NCI-H460 (cell line): ENCODE data around the gene CNN2. TPM values are rescaled to one million over a fixed set of nuclear protein-coding genes. Genes with fewer than 3 reads are reported as not detected.

Experiments
- DNase-seq: peaks from one replicate; pipeline ENCODE4 v3.0.0-alpha.2; 2016; ENCODE audit warnings: low read depth; ENCODE audit errors: extremely low read depth
- total RNA-seq: library from RNA; depleted of rRNA; stranded (reverse); fragments of >200 nt; shearing (Covaris generic); gene quantifications from 2 replicates; pipeline ENCODE4 v1.2.3, GENCODE V29; 2014

Gene CNN2
- total RNA-seq, 1 experiment from 2014 or later, result 22.2 TPM

DNA sequence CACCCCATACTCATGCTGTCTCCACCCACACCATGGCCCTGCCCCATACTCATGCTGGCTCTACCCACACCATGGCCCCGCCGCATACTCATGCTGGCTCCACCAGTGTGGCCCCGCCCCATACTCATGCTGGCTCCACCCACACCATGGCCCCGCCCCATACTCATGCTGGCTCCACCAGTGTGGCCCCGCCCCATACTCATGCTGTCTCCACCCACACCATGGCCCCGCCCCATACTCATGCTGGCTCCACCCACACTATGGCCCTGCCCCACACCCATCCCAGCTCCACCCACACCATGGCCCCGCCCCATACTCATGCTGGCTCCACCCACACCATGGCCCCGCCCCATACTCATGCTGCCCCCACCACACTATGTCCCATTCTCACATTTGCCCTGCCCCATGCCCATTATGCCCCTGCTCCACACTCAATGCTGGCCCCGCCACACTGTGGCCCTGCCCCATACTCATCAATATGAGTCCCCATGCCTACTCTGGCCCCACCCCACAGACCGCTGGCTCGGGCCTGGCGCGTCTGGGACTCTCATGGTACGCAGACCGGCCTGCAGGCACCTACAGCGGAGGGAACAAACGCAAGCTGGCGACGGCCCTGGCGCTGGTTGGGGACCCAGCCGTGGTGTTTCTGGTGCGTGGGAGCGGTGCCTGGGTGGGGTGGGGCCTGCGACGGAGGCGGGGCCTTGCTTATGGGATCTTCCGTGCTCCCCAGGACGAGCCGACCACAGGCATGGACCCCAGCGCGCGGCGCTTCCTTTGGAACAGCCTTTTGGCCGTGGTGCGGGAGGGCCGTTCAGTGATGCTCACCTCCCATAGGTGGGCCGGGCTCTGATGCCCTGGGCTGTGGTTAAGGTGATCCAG, 36.9 kb downstream of the CNN2 start:
- peak; percentile 14 for DNase-seq

DNA sequence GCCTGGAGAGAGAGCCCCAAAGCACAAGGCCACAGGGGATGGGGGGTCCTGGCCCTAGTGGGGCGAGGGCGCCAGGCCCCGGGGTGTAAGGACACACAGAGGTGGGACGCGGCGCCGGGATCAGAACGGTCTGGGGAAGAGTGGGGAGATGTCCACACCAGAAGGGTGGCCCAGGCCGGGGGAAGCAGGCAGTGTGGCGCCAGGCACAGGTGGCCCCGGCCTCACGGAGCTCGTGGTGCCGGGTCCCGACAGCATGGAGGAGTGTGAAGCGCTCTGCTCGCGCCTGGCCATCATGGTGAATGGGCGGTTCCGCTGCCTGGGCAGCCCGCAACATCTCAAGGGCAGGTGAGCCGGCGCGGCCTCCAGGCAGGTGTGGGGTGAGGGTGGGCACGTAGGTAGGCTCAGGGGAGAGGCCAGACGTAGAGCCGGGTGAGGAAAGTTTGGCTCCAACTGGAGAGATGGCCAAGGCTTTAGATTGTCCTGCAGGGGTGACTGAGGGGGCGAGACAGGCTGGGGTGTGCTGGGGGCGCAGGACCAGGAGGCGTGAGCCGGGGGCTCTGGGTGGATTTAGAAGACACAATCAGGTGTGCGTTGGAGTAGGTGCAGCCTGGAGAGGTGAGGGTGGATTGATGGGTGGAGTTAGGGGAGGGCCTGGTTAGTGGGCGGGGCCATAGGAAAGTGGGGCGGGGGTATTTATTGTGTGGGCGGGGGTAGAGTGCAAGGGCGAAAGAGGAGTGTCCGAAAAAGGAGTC, 37.7 kb downstream of the CNN2 start:
- DNase-seq, result no peak

DNA sequence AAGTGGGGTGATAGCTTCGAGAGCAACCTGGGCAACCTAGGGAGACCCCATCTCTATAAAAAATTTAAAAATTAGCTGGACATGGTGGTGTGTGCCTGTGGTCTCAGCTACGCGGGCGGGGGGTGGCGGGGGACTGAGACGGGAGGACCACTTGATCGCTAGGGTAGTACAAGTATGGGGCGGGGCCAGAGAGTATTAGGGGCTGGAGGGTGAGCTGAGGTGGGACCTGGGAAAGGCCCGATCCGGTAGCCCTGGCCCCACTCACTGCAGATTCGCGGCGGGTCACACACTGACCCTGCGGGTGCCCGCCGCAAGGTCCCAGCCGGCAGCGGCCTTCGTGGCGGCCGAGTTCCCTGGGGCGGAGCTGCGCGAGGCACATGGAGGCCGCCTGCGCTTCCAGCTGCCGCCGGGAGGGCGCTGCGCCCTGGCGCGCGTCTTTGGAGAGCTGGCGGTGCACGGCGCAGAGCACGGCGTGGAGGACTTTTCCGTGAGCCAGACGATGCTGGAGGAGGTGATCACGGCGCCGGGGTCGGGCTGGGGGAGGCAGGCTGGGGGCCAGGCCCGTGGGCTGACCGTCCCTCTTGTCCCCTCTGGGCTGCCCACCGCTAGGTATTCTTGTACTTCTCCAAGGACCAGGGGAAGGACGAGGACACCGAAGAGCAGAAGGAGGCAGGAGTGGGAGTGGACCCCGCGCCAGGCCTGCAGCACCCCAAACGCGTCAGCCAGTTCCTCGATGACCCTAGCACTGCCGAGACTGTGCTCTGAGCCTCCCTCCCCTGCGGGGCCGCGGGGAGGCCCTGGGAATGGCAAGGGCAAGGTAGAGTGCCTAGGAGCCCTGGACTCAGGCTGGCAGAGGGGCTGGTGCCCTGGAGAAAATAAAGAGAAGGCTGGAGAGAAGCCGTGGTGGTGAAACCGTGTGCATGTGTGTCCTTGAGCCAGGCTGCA, 38.5 kb downstream of the CNN2 start:
- DNase-seq, result peak; percentile 40

DNA sequence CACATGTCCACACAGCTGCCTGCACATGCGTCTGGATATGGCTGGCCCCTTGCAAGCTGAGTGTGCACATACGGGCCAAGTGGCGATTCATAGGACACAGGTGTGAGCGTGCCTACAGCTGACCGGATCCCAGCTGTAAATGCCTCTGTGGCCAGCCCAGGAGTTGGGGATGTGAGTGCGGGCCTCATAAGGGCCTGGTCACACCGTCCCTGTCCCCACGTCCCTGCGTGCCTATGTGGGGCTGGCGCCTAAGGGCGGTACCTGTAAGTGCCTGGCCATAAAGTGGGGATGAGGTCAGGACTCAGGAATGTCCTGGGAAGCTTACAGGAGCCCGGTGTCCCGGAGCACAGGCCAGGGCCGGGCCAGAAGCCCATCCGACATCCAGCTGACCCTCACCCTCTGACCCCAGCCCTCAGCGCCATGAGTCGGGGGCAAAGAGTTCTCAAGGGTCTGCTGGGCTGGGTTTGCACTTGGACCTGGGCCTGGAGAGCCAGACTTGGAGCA, 39.2 kb downstream of the CNN2 start:
- DNase-seq, result no peak

GRCh38 chr19:1066251-1066747, 39.9 kb downstream of the CNN2 start:
- DNase-seq, result no peak

DNA sequence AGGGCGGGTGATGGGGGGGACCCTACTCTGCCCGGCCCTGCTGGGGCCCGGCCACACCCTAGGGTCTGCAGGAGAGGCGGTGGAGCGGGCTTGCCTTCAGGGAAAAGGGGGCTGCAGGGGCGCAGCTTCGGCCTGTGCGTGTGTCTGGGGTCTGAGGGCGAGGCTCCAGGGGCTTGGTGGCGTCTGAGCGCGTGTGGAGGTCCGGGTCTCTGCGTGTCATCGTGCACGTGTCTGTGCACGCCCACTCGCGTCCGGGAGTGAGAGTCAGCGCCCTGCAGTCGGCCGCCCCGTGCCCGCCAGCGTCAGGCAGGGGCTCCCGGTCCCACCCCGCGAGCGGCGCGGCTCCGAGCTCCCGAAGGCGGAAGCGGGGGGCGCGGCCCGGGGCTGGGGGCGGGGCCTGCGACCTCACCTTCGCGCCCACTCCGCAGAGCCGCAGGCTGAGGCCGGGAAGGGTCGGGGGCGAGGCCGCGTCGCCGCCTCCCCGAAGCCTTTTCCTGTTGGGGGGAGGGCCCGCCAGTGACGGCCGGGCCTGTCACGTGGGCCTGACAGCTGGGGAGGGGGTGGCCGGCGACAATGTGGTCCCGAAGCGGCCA, 40.4 kb downstream of the CNN2 start, which contains the start of gene ARHGAP45:
Gene ARHGAP45, plus strand, starts transcription at position 420 of the 593 bp plus-strand sequence. CDS start 239 bp downstream, outside the sequence.
- DNase-seq, result no peak

- DNase-seq, result no peak
Observed at GRCh38 chr19:1067341-1067957, 41.0 kb downstream of the CNN2 start.

DNA sequence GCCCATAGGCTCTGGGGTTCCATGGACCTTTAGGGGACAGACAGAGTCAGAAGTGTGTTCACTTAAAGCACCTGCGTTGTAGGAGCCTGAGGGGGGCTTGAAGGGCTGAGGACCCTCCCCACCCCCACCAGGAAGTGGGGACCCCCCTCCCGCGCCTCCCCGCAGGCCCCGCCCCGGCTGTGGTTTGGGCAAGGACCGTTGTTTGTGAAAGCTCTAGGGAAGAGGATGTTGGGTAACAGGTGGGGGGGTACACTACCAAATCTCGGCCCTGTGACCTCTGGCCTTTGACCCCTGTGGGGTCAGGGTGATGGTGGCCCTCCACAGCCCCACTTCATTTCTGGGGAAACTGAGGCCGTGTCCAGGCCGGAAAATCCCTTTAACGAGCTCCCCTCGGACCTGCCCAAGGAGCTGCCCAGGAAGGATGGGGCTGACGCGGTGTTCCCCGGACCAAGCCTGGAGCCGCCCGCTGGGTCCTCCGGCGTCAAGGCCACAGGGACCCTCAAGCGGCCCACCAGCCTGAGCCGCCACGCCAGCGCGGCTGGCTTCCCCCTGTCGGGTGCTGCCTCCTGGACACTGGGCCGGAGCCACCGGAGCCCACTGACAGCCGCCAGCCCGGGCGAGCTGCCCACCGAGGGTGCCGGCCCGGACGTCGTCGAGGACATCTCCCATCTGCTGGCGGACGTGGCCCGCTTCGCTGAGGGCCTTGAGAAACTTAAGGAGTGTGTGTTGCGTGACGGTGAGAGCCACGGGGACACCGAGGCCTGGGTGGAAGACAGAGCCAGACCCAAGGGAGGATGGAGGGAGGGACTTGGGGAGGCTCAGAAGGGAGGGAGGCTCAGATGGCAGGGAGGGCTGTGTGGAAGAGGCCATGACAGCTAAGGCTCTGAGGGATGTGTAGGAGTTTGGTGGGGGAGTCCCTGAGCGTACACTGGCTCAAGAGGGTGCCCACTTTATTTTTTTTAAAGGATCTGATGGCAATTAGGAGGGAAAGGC, 41.9 kb downstream of the CNN2 start:
- no peak for DNase-seq

- no peak for DNase-seq
Observed at GRCh38 chr19:1069009-1069779, 42.8 kb downstream of the CNN2 start.

- no peak for DNase-seq
Observed at GRCh38 chr19:1070576-1070930, 44.1 kb downstream of the CNN2 start.

GRCh38 chr19:1070931-1071791, 44.8 kb downstream of the CNN2 start:
- no peak for DNase-seq

DNA sequence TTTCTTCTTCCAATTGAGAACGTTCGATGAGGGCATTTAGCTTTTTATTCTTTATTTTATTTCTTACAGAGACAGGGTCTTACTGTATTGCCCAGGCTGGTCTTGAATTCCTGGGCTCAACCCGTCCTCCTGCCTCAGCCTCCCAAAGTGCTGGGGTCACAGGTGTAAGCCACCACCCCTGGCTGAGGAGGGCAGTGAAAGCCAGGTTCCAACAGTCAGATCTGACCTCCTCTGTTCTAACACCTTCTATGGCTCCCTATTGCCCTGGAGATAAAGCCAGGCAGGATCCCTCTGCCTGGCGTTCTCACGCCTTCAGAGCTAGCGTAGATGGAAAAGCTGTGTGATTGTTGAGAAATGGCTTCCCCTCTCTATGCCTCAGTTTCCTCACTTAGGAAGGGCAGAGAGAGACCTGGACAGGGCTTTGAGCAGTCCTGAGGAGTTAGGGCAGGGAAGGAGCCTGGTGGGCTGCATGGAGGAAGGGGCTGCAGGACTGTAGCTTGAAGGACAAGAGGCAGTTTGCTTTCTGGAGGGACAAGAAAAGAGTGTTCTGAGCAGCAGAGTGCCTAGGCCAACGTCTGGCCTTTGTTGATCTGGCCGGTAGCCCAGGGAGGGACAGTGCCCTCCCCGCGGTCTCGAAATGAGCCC, 46.1 kb downstream of the CNN2 start:
- no peak for DNase-seq

GRCh38 chr19:1073063-1073955, 46.9 kb downstream of the CNN2 start:
- DNase-seq, result no peak

- DNase-seq, result no peak
Observed at GRCh38 chr19:1073956-1074517, 47.6 kb downstream of the CNN2 start.
